HCT116 (cell line): ENCODE results near the gene XKR8. TPM values are rescaled to one million over a fixed set of nuclear protein-coding genes. Genes with fewer than 3 reads are reported as not detected.

Source experiments
- ATAC-seq: fragments of 200-7000 bp; cut with Tn5 transposase; 2 replicates; pipeline ENCODE4 v1.9.1; 2020; ENCODE audit warnings: mild to moderate bottlenecking, moderate library complexity
- BruUV-seq: library from RNA; stranded (reverse); fragments of 400-500 nt; replicated peaks from 2 replicates; lab custom pipeline; 2021; lab: Mats Ljungman, UMichigan
- CTCF ChIA-PET: fragments of 300-600 bp; sonication (Branson Sonifier 250); formaldehyde crosslinking; loops from one replicate; lab custom pipeline; 2021; ENCODE audit warnings: antibody characterized with exemption; lab: Charles Lee
- POLR2A ChIA-PET: fragments of 300-600, 350-600 bp; sonication (Branson Sonifier 250); formaldehyde crosslinking; loops from one replicate; lab custom pipeline; 2021; ENCODE audit warnings: antibody characterized with exemption; lab: Charles Lee
- RAD21 ChIA-PET, 2 experiments: fragments of 300-600 bp; sonication (Branson Sonifier 250); formaldehyde crosslinking; loops; one replicate each; lab custom pipeline; 2023; ENCODE audit warnings: low total read pairs in 2 of 2; ENCODE audit not compliant: uncharacterized antibody in 2 of 2, unreplicated experiment in 2 of 2, low non-redundant PET in 1 of 2; lab: Charles Lee
- DNase-seq: peaks from one replicate; pipeline ENCODE4 v3.0.0-alpha.2; 2010; ENCODE audit warnings: low read depth, low spot score
- H2AFZ ChIP-seq: fragments of 200-600 bp; shearing (Covaris generic), sonication (generic); 2 replicates; pipeline ENCODE4 v1.6.1; 2017; ENCODE audit warnings: low read depth, mixed run types, mixed read lengths, antibody characterized with exemption, low read length; ENCODE audit not compliant: poor library complexity, severe bottlenecking
- H3K27ac ChIP-seq: 2 replicates; pipeline ENCODE4 v1.5.1; 2012; ENCODE audit warnings: low read depth, low read length
- H3K27me3 ChIP-seq: fragments of 200-600 bp; sonication (generic); 2 replicates; pipeline ENCODE4 v1.6.1; 2016; ENCODE audit warnings: mixed run types, low read length, mixed read lengths; ENCODE audit not compliant: insufficient read depth
- H3K36me3 ChIP-seq, 2 experiments: fragments of 200-500 bp in 1 of 2; fragments of 200-600 bp in 1 of 2; sonication (Bioruptor generic) in 1 of 2; sonication (generic) in 1 of 2; 2 replicates each; pipeline versions ENCODE4 v1.5.1 to v1.6.1; 2014 to 2016; ENCODE audit warnings: low read length in 2 of 2, inconsistent platforms in 1 of 2, mixed read lengths in 1 of 2, mixed run types in 1 of 2; ENCODE audit not compliant: insufficient read depth in 2 of 2, control insufficient read depth in 1 of 2
- H3K4me1 ChIP-seq, 2 experiments: fragments of 200-600 bp in 1 of 2; sonication (generic) in 1 of 2; 2 replicates each; pipeline versions ENCODE4 v1.5.1 to v1.6.1; 2012 to 2017; ENCODE audit warnings: low read length in 2 of 2, inconsistent platforms in 1 of 2, mild to moderate bottlenecking in 1 of 2, mixed read lengths in 1 of 2, mixed run types in 1 of 2, moderate library complexity in 1 of 2; ENCODE audit not compliant: insufficient read depth in 2 of 2, control insufficient read depth in 1 of 2
- H3K4me2 ChIP-seq: fragments of 200-600 bp; sonication (generic); 2 replicates; pipeline ENCODE4 v1.6.1; 2017; ENCODE audit warnings: mixed run types, low read length, mixed read lengths
- H3K4me3 ChIP-seq, 2 experiments: fragments of 200-600 bp in 1 of 2; sonication (generic) in 1 of 2; replicated peaks in 1 of 2; 2 replicates each; pipeline ENCODE4 v1.5.1; 2011 to 2016; ENCODE audit warnings: low read length in 2 of 2, control low read depth in 1 of 2, low read depth in 1 of 2, mild to moderate bottlenecking in 1 of 2, mixed read lengths in 1 of 2, mixed run types in 1 of 2
- H3K79me2 ChIP-seq: fragments of 200-600 bp; sonication (generic); 2 replicates; pipeline ENCODE4 v1.6.1; 2017; ENCODE audit warnings: mild to moderate bottlenecking, mixed run types, low read length, moderate library complexity, mixed read lengths; ENCODE audit not compliant: insufficient read depth
- H3K9ac ChIP-seq: fragments of 200-600 bp; sonication (generic); 2 replicates; pipeline ENCODE4 v1.6.1; 2016; ENCODE audit warnings: low read length, mixed read lengths
- H3K9me2 ChIP-seq: fragments of 200-600 bp; sonication (generic), shearing (Covaris generic); 2 replicates; pipeline ENCODE4 v1.6.1; 2017; ENCODE audit warnings: mixed run types, mild to moderate bottlenecking, moderate library complexity; ENCODE audit not compliant: insufficient read depth
- H3K9me3 ChIP-seq, 2 experiments: fragments of 200-500 bp in 1 of 2; fragments of 200-600 bp in 1 of 2; sonication (Bioruptor generic) in 1 of 2; sonication (generic) in 1 of 2; 2 replicates each; pipeline ENCODE4 v1.6.1; 2014 to 2017; ENCODE audit warnings: low read length in 2 of 2, mixed read lengths in 2 of 2, inconsistent platforms in 1 of 2, low read depth in 1 of 2, mild to moderate bottlenecking in 1 of 2, mixed run types in 1 of 2, moderate library complexity in 1 of 2; ENCODE audit not compliant: control insufficient read depth in 1 of 2, insufficient read depth in 1 of 2
- H4K20me1 ChIP-seq: fragments of 200-600 bp; sonication (generic), shearing (Covaris generic); 2 replicates; pipeline ENCODE4 v1.6.1; 2017; ENCODE audit warnings: mixed run types, mild to moderate bottlenecking, moderate library complexity; ENCODE audit not compliant: insufficient read depth
- CEBPB ChIP-seq: IDR thresholded peaks from 2 replicates; pipeline ENCODE4 v1.6.1; 2012; ENCODE audit warnings: low read depth
- EGR1 ChIP-seq: IDR thresholded peaks from 2 replicates; pipeline ENCODE4 v1.6.1; 2012; ENCODE audit warnings: low read depth
- EZH2phosphoT487 ChIP-seq: fragments of 200-600 bp; IDR thresholded peaks from 2 replicates; pipeline ENCODE4 v1.6.1; 2018; ENCODE audit warnings: antibody characterized with exemption, borderline replicate concordance
- POLR2A ChIP-seq: IDR thresholded peaks from 2 replicates; pipeline ENCODE4 v1.7.0; 2011; ENCODE audit warnings: borderline replicate concordance; ENCODE audit not compliant: insufficient read depth, insufficient read length; ENCODE audit errors: extremely low read depth
- POLR2AphosphoS5 ChIP-seq: IDR thresholded peaks from 2 replicates; pipeline ENCODE4 v1.6.1; 2011; ENCODE audit warnings: mild to moderate bottlenecking, low read depth, low read length, moderate library complexity
- RAD21 ChIP-seq: IDR thresholded peaks from 2 replicates; pipeline ENCODE4 v1.6.1; 2012; ENCODE audit warnings: low read depth, mild to moderate bottlenecking
- SIN3A ChIP-seq: IDR thresholded peaks from 2 replicates; pipeline ENCODE4 v1.6.1; 2012; ENCODE audit warnings: low read depth
- TCF7L2 ChIP-seq: IDR thresholded peaks from 2 replicates; pipeline ENCODE4 v1.7.0; 2011; ENCODE audit warnings: borderline replicate concordance, inconsistent platforms; ENCODE audit not compliant: insufficient read depth, insufficient read length; ENCODE audit errors: extremely low read depth
- ZNF274 ChIP-seq: fragments of 200-500 bp; sonication (Bioruptor generic); IDR thresholded peaks from 2 replicates; pipeline ENCODE4 v1.6.1; 2014; ENCODE audit warnings: mild to moderate bottlenecking, low read depth, low read length, inconsistent platforms
- intact Hi-C: fragments of 100-400 bp; cut with micrococcal nuclease; formaldehyde crosslinking; loops from 2 replicates; pipeline ENCODE4 v1.10.0; 2022
- total RNA-seq: library from RNA; stranded (reverse); gene quantifications from one replicate; pipeline ENCODE4 v1.2.1, GENCODE V29; 2021; ENCODE audit not compliant: unreplicated experiment
- TF ChIP-seq, protein P1 (sequence below): IDR thresholded peaks from 2 replicates; pipeline ENCODE4 v1.6.1; 2012
- TF ChIP-seq, protein P2 (sequence below): IDR thresholded peaks from 2 replicates; pipeline ENCODE4 v1.6.1; 2011; ENCODE audit warnings: mild to moderate bottlenecking, low read length, moderate library complexity; ENCODE audit not compliant: insufficient replicate concordance; ENCODE audit errors: extremely low read depth
- TF ChIP-seq, protein P3 (sequence below): IDR thresholded peaks from 2 replicates; pipeline ENCODE4 v1.6.1; 2012

XKR8 gene
- total RNA-seq, 1 experiment from 2014 or later: 11.0 TPM

DNA sequence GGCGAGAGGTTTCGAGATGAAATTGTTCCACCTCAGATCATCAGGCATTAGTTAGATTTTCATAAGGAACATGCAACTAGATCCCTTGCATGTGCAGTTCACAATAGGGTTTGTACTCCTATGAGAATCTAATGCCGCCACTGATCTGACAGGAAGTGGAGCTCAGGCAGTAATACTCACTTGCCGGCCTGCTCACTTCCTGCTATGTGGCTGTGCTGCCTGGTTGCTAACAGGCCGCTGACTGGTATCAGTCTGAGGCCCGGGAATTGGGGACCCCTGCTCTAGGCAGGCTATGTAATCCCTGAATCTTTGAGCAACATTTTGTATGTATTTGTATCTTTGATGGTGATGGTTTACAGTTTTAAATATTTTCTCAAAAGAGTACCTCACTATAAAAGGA is 32.5 kb downstream of the XKR8 start:
- no peaks in the 10 kb centered on the region for H3K79me2 ChIP-seq
- no peak overlapping the region for H2AFZ ChIP-seq
- no peak overlapping the region for H3K4me2 ChIP-seq
- H3K4me1 ChIP-seq: no peaks in the 10 kb centered on the region
- no peaks in the 10 kb centered on the region for H3K9me2 ChIP-seq
- BruUV-seq: no TSS peak
- no peaks in the 10 kb centered on the region for H3K27me3 ChIP-seq
- peaks cover 34 to 35% of the 10 kb centered on the region in 2 experiments; a peak in 3 of 4 replicates for H3K36me3 ChIP-seq
- ChIA-PET CTCF (no interaction called here), RAD21 (no interaction called here), POLR2A (no interaction called here)
- H4K20me1 ChIP-seq: no peaks in the 10 kb centered on the region
- intact Hi-C loops: no loop called here
- DNase-seq (no peak), ATAC-seq (no peak)
- H3K27ac ChIP-seq: no peak overlapping the region
- H3K4me3 ChIP-seq: no peak overlapping the region
- H3K9ac ChIP-seq: no peak overlapping the region
- TF ChIP-seq POLR2AphosphoS5 (no peak), CEBPB (no peak), EGR1 (no peak), POLR2A (no peak), RAD21 (no peak), ZNF274 (no peak), TCF7L2 (no peak), SIN3A (no peak), EZH2phosphoT487 (no peak)
- TF ChIP-seq, protein P1, sequence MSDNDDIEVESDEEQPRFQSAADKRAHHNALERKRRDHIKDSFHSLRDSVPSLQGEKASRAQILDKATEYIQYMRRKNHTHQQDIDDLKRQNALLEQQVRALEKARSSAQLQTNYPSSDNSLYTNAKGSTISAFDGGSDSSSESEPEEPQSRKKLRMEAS: no peak
- TF ChIP-seq, protein P2, sequence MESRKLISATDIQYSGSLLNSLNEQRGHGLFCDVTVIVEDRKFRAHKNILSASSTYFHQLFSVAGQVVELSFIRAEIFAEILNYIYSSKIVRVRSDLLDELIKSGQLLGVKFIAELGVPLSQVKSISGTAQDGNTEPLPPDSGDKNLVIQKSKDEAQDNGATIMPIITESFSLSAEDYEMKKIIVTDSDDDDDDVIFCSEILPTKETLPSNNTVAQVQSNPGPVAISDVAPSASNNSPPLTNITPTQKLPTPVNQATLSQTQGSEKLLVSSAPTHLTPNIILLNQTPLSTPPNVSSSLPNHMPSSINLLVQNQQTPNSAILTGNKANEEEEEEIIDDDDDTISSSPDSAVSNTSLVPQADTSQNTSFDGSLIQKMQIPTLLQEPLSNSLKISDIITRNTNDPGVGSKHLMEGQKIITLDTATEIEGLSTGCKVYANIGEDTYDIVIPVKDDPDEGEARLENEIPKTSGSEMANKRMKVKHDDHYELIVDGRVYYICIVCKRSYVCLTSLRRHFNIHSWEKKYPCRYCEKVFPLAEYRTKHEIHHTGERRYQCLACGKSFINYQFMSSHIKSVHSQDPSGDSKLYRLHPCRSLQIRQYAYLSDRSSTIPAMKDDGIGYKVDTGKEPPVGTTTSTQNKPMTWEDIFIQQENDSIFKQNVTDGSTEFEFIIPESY: no peak
- TF ChIP-seq, protein P3, sequence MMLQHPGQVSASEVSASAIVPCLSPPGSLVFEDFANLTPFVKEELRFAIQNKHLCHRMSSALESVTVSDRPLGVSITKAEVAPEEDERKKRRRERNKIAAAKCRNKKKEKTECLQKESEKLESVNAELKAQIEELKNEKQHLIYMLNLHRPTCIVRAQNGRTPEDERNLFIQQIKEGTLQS: no peak
- H3K9me3 ChIP-seq: no peaks in the 10 kb centered on the region
